Measurements from ENCODE around the gene C1GALT1. TPM values are rescaled to one million over a fixed set of nuclear protein-coding genes. Genes with fewer than 3 reads are reported as not detected.

C1GALT1 gene
- total and polyA plus RNA-seq, 9 of the 15 experiments (the other 6 are each of a cell fraction or from before 2014, with no cell fraction given), result 5.0 to 33.2 (median 24.1) TPM

DNA sequence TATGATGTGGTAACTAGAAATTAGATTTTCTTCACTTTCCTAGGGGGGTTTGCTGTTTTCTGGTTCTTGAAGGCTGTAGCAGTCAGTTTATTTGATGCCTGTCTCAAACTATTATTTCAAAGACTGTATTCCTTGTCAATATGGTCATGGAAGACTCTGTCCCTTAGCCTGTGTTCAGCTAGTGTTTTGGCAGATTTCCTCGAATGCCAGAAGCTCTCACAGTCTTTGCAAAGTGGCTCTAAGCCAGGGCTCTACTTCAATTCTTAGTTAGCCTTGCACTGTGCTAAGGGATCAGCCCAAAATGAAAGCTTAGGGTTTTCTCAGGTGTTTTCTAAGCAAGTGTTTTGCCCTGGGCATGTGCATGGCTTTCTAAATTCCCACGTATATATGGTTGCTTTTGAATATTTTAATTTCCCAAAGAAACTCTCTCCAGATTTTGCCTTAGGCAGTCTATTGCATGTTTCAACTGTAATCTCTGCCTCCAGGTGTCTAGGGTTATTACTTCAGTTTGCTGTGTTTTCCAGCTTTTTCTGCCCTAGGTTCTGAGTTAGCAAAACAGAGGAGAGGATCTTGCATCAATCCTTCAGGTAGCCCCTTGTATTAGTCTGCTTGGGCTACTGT lies 7.2 kb upstream of the C1GALT1 start (continued):
- peak; percentile 98 for TF ChIP-seq ZNF175 (CRISPR knock-in tag; IDR thresholded peaks at IDR 0.05; ENCODE audit: low read depth)

DNA sequence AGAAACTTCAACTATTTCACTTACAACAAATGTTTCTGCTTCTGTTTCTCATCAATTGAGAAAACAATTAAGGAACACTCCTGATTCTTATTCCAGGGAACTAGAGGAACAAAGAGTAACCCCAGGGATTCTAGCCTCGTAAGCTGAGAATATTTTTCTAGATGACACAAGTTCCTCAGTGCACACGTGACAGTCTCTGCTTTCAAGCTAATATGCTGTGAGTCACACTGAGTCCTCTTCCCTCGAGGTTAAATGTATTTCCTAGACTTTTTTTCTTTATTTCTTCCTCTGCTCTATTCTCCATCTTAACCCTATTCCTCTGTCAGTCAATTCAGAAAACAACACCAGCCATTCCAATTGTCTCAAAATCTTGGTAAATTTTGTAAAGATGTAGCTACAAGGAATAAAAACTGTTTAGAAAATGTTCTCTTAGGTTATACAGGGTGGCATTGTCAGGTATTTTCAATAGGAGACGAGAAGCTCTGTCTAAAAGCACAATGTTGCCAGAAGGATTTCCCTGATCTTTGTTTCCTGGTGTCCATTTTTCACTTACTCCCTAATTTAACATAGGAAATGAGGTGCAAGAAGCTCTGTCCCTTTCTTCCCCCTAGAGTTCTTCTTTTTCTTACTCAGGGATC lies 5.8 kb upstream of the C1GALT1 start:
- Histone ChIP-seq H3K27me3 (ENCODE audit: control insufficient read depth in 2 of 2, insufficient read depth in 2 of 2, low read length in 2 of 2) (no peaks in the 10 kb centered on the region), H3K4me2 (ENCODE audit: insufficient read depth, low read length) (peak overlapping the region; percentile 16; the same call in 1 of the 2 replicates), H3K4me3 (no peak overlapping the region), H3K36me3 (ENCODE audit: control insufficient read depth, insufficient read depth, low read length) (no peaks in the 10 kb centered on the region), H4K20me1 (replicated peaks; ENCODE audit: control insufficient read depth, insufficient read depth, low read length) (no peaks in the 10 kb centered on the region), H2AFZ (ENCODE audit: low read depth, low read length) (peak overlapping the region; percentile 85), H3K27ac (ENCODE audit: extremely low read depth, low read depth, low read length) (no peak overlapping the region), H3K9me1 (ENCODE audit: control insufficient read depth, insufficient read depth, low read length) (no peaks in the 10 kb centered on the region), H3K79me2 (ENCODE audit: control insufficient read depth, insufficient read depth, low read length) (no peaks in the 10 kb centered on the region), H3K9me3 (replicated peaks; ENCODE audit: control insufficient read depth, insufficient read depth, low read depth, low read length) (no peaks in the 10 kb centered on the region; the same call in 1 of the 2 replicates), H3K4me1 (replicated peaks in 1 of 2; ENCODE audit: control insufficient read depth in 2 of 2, insufficient read depth in 2 of 2, low read length in 2 of 2) (peaks cover 0 to 20% of the 10 kb centered on the region in 2 experiments; a peak in 3 of 5 replicates), H3K9ac (ENCODE audit: insufficient read depth in 1 of 2, low read depth in 2 of 2, low read length in 2 of 2) (peak overlapping the region in 1 of 2 experiments; percentile 2; a peak in 1 of 4 replicates)
- no TSS peak for BruUV-seq (replicated peaks)
- 12% methylated on average over 4 of the region's 4 CpGs for WGBS (ENCODE audit: insufficient coverage, low coverage, missing lambda C conversion rate)
- DNase-seq (ENCODE audit: extremely low read depth in 1 of 4, low spot score in 3 of 4) (peak in 1 of 4 experiments; percentile 50), FAIRE-seq (peak; percentile 15), ATAC-seq (peak; percentile 76)
- CTCF ChIA-PET (ENCODE audit: low intra/inter-chr PET ratio), result interaction anchor here (0.6 kb wide), 1 partner anchor 1688 kb away, joined by 4 read pairs; no protein-coding TSS in a partner anchor
- POLR2A ChIA-PET, result no interaction called here
- intact Hi-C loops (cut with micrococcal nuclease), result no loop called here
- in situ Hi-C loops (cut with MboI), result no loop called here
- no peak for TF ChIP-seq SAFB (IDR thresholded peaks at IDR 0.05; ENCODE audit: borderline replicate concordance, low read depth, low read length)
- peak; percentile 37; the same call in 1 of the 2 replicates for TF ChIP-seq JUND (IDR thresholded peaks at IDR 0.05; ENCODE audit: borderline replicate concordance, low read depth, low read length)
- TF ChIP-seq JUND (tag; IDR thresholded peaks at IDR 0.05; ENCODE audit: borderline replicate concordance, low read depth, low read length), result no peak
- TF ChIP-seq, protein P1, sequence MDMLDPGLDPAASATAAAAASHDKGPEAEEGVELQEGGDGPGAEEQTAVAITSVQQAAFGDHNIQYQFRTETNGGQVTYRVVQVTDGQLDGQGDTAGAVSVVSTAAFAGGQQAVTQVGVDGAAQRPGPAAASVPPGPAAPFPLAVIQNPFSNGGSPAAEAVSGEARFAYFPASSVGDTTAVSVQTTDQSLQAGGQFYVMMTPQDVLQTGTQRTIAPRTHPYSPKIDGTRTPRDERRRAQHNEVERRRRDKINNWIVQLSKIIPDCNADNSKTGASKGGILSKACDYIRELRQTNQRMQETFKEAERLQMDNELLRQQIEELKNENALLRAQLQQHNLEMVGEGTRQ (CRISPR knock-in tag; IDR thresholded peaks at IDR 0.05), result peak; percentile 79
- TF ChIP-seq, protein P2, sequence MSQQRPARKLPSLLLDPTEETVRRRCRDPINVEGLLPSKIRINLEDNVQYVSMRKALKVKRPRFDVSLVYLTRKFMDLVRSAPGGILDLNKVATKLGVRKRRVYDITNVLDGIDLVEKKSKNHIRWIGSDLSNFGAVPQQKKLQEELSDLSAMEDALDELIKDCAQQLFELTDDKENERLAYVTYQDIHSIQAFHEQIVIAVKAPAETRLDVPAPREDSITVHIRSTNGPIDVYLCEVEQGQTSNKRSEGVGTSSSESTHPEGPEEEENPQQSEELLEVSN (IDR thresholded peaks at IDR 0.05; ENCODE audit: borderline replicate concordance in 1 of 2, extremely low read depth in 1 of 2, insufficient read depth in 1 of 2, insufficient read length in 1 of 2, low read depth in 1 of 2, low read length in 1 of 2, poor library complexity in 1 of 2, severe bottlenecking in 1 of 2), result peak in 1 of 2 experiments; percentile 45
- TF ChIP-seq, protein P3, sequence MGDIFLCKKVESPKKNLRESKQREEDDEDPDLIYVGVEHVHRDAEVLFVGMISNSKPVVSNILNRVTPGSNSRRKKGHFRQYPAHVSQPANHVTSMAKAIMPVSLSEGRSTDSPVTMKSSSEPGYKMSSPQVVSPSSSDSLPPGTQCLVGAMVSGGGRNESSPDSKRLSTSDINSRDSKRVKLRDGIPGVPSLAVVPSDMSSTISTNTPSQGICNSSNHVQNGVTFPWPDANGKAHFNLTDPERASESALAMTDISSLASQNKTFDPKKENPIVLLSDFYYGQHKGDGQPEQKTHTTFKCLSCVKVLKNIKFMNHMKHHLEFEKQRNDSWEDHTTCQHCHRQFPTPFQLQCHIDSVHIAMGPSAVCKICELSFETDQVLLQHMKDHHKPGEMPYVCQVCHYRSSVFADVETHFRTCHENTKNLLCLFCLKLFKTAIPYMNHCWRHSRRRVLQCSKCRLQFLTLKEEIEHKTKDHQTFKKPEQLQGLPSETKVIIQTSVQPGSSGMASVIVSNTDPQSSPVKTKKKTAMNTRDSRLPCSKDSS (IDR thresholded peaks at IDR 0.05; ENCODE audit: low read depth, partially characterized antibody), result no peak
- no peak for TF ChIP-seq RUNX1 (IDR thresholded peaks at IDR 0.05; ENCODE audit: low read depth)
- TF ChIP-seq, protein P4, sequence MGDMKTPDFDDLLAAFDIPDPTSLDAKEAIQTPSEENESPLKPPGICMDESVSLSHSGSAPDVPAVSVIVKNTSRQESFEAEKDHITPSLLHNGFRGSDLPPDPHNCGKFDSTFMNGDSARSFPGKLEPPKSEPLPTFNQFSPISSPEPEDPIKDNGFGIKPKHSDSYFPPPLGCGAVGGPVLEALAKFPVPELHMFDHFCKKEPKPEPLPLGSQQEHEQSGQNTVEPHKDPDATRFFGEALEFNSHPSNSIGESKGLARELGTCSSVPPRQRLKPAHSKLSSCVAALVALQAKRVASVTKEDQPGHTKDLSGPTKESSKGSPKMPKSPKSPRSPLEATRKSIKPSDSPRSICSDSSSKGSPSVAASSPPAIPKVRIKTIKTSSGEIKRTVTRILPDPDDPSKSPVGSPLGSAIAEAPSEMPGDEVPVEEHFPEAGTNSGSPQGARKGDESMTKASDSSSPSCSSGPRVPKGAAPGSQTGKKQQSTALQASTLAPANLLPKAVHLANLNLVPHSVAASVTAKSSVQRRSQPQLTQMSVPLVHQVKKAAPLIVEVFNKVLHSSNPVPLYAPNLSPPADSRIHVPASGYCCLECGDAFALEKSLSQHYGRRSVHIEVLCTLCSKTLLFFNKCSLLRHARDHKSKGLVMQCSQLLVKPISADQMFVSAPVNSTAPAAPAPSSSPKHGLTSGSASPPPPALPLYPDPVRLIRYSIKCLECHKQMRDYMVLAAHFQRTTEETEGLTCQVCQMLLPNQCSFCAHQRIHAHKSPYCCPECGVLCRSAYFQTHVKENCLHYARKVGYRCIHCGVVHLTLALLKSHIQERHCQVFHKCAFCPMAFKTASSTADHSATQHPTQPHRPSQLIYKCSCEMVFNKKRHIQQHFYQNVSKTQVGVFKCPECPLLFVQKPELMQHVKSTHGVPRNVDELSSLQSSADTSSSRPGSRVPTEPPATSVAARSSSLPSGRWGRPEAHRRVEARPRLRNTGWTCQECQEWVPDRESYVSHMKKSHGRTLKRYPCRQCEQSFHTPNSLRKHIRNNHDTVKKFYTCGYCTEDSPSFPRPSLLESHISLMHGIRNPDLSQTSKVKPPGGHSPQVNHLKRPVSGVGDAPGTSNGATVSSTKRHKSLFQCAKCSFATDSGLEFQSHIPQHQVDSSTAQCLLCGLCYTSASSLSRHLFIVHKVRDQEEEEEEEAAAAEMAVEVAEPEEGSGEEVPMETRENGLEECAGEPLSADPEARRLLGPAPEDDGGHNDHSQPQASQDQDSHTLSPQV (IDR thresholded peaks at IDR 0.05), result peak; percentile 48

All from K562 (cell line).